Stimulated activated naive B cell treated with anti-CD40 and anti-IgM and Interleukin-4, amounts not matched to agents 10 μg/mL and 1 μg/mL and 100 μg/mL, for 72 hours (primary cell): ENCODE results near the gene KRT23.

Experiments
- ATAC-seq, 2 donors: fragments of 150-1000 bp; cut with Tn5 transposase; replicated peaks; 2 replicates each; pipeline ENCODE4 v1.10.0; 2021; ENCODE audit warnings: moderate library complexity in 1 of 2
- DNase-seq: peaks from one replicate; pipeline ENCODE4 v3.0.0; 2021
- H3K27ac Mint-ChIP-seq: one replicate; pipeline ENCODE4 v1.8.0; 2022; ENCODE audit warnings: mild to moderate bottlenecking, mixed read lengths
- H3K27me3 Mint-ChIP-seq, 2 donors: one replicate each; pipeline ENCODE4 v1.8.0; 2022; ENCODE audit warnings: mixed read lengths in 2 of 2
- H3K36me3 Mint-ChIP-seq, 2 donors: one replicate each; pipeline ENCODE4 v1.8.0; 2022; ENCODE audit warnings: mixed read lengths in 2 of 2, mild to moderate bottlenecking in 1 of 2
- H3K4me1 Mint-ChIP-seq, 2 donors: one replicate each; pipeline ENCODE4 v1.8.0; 2022; ENCODE audit warnings: mixed read lengths in 2 of 2, mild to moderate bottlenecking in 1 of 2
- H3K4me3 Mint-ChIP-seq, 2 donors: one replicate each; pipeline ENCODE4 v1.8.0; 2022; ENCODE audit warnings: mild to moderate bottlenecking in 2 of 2, mixed read lengths in 2 of 2, moderate library complexity in 1 of 2
- H3K9me3 Mint-ChIP-seq, 2 donors: one replicate each; pipeline ENCODE4 v1.8.0; 2022; ENCODE audit warnings: mixed read lengths in 2 of 2, mild to moderate bottlenecking in 1 of 2

Gene KRT23, protein sequence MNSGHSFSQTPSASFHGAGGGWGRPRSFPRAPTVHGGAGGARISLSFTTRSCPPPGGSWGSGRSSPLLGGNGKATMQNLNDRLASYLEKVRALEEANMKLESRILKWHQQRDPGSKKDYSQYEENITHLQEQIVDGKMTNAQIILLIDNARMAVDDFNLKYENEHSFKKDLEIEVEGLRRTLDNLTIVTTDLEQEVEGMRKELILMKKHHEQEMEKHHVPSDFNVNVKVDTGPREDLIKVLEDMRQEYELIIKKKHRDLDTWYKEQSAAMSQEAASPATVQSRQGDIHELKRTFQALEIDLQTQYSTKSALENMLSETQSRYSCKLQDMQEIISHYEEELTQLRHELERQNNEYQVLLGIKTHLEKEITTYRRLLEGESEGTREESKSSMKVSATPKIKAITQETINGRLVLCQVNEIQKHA

DNA sequence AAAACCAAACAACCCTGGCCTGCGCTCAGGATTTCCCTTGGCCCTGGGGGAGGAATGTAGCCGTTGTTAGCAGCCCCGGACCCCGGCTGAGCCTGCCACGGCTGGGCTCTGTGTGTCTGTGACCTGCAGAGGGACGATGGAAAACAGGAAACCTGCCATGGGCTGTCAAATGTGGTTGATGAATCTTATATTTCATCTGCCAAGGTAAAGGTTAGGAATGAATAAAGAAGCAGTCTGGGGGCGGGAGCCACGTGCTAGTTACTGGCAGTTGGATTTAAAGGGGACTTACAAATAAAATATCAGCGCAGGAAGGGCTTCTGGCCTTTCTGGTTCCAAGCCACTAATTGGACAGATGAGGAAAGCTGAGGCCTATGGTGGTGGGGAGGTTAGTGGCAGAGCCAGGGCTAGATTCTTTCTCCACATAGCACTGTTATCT, at the start of gene KRT23:
Gene KRT23, minus strand, starts transcription at position 263 of the 436 bp plus-strand sequence. CDS start 1,043 bp downstream, outside the sequence.
- Mint-ChIP-seq H3K36me3 (no peaks in the 10 kb centered on the region), H3K4me3 (no peak within 1 kb of the TSS), H3K4me1 (peaks cover 0 to 4% of the 10 kb centered on the region in 2 donors), H3K9me3 (no peaks in the 10 kb centered on the region), H3K27ac (no peak within 1 kb of the TSS), H3K27me3 (peaks cover 14 to 49% of the 10 kb centered on the region in 2 donors)
- no peak for ATAC-seq
- no peak for DNase-seq

- Mint-ChIP-seq H3K4me3 (no peak overlapping the region), H3K4me1 (peaks cover 3 to 7% of the 10 kb centered on the region in 2 donors)
- ATAC-seq, result no peak
Measured at GRCh38 chr17:40986920-40987319, 49.5 kb upstream of the KRT23 start.

GRCh38 chr17:40984226-40984625, 46.8 kb upstream of the KRT23 start, which contains the start of gene KRT40:
KRT40 (minus strand) TSS chr17:40984326; CDS start chr17:40984273, 53 bp downstream.
- DNase-seq (no peak), ATAC-seq (no peak)
- no peak within 1 kb of the TSS for H3K27ac Mint-ChIP-seq
- no peaks in the 10 kb centered on the region for H3K36me3 Mint-ChIP-seq
- peaks cover 15 to 16% of the 10 kb centered on the region in 2 donors for H3K27me3 Mint-ChIP-seq
- peaks cover 3 to 7% of the 10 kb centered on the region in 2 donors for H3K4me1 Mint-ChIP-seq
- H3K9me3 Mint-ChIP-seq, result no peaks in the 10 kb centered on the region
- H3K4me3 Mint-ChIP-seq, result no peak within 1 kb of the TSS

More at GRCh38 chr17:40986920-40987319, 49.5 kb upstream of the KRT23 start:
- peaks cover 14 to 20% of the 10 kb centered on the region in 2 donors for H3K27me3 Mint-ChIP-seq
- no peaks in the 10 kb centered on the region for H3K9me3 Mint-ChIP-seq
- H3K36me3 Mint-ChIP-seq, result no peaks in the 10 kb centered on the region
- DNase-seq, result no peak
- no peak overlapping the region for H3K27ac Mint-ChIP-seq

GRCh38 chr17:40981115-40981514, 43.7 kb upstream of the KRT23 start:
- H3K36me3 Mint-ChIP-seq, result no peaks in the 10 kb centered on the region
- no peaks in the 10 kb centered on the region for H3K4me1 Mint-ChIP-seq
- H3K9me3 Mint-ChIP-seq, result no peaks in the 10 kb centered on the region
- peaks cover 20 to 23% of the 10 kb centered on the region in 2 donors for H3K27me3 Mint-ChIP-seq
- H3K4me3 Mint-ChIP-seq, result no peak overlapping the region
- ATAC-seq, result no peak
- DNase-seq, result no peak
- no peak overlapping the region for H3K27ac Mint-ChIP-seq

GRCh38 chr17:40980596-40980995, 43.1 kb upstream of the KRT23 start:
- no peak overlapping the region for H3K27ac Mint-ChIP-seq
- ATAC-seq (no peak), DNase-seq (no peak)
- no peaks in the 10 kb centered on the region for H3K36me3 Mint-ChIP-seq
- H3K9me3 Mint-ChIP-seq, result no peaks in the 10 kb centered on the region
- no peaks in the 10 kb centered on the region for H3K4me1 Mint-ChIP-seq
- H3K4me3 Mint-ChIP-seq, result no peak overlapping the region
- H3K27me3 Mint-ChIP-seq, result peaks cover 20 to 25% of the 10 kb centered on the region in 2 donors

- no peak overlapping the region for H3K27ac Mint-ChIP-seq
- H3K36me3 Mint-ChIP-seq, result no peaks in the 10 kb centered on the region
- no peak overlapping the region for H3K4me3 Mint-ChIP-seq
- ATAC-seq (no peak), DNase-seq (no peak)
- no peaks in the 10 kb centered on the region for H3K9me3 Mint-ChIP-seq
- no peaks in the 10 kb centered on the region for H3K4me1 Mint-ChIP-seq
- H3K27me3 Mint-ChIP-seq, result peaks cover 23 to 29% of the 10 kb centered on the region in 2 donors
Measured at GRCh38 chr17:40980117-40980516, 42.7 kb upstream of the KRT23 start.

DNA sequence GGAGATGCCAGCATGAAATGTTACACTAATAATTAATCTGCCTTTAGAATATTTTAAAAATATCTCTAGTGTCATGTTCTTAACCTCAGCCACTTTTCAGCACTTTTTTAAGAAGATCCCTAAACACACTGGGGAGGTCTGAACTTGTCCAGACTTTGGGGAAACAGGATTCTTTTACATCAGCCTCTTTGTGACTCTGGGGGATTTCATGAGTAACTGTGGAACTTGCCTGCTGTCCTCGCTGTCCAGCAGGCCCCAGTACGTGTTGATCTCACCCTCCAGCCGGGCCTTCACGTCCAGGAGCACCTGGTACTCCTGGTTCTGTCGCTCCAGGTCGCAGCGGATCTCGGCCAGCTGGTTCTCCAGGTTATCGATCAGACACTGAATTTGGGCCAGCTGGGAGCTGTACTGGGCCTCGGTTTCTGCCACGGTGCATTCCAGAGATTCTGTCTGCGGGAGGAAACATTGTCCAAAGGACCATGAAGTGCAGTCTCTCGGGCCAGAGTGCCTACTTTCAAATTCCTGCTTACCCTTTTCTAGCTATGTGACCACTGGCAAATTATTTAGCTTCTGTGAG, 41.2 kb upstream of the KRT23 start:
- no peak overlapping the region for H3K4me3 Mint-ChIP-seq
- peaks cover 20 to 38% of the 10 kb centered on the region in 2 donors for H3K27me3 Mint-ChIP-seq
- no peaks in the 10 kb centered on the region for H3K4me1 Mint-ChIP-seq
- no peak overlapping the region for H3K27ac Mint-ChIP-seq
- no peaks in the 10 kb centered on the region for H3K9me3 Mint-ChIP-seq
- no peaks in the 10 kb centered on the region for H3K36me3 Mint-ChIP-seq
- ATAC-seq (no peak), DNase-seq (no peak)

DNA sequence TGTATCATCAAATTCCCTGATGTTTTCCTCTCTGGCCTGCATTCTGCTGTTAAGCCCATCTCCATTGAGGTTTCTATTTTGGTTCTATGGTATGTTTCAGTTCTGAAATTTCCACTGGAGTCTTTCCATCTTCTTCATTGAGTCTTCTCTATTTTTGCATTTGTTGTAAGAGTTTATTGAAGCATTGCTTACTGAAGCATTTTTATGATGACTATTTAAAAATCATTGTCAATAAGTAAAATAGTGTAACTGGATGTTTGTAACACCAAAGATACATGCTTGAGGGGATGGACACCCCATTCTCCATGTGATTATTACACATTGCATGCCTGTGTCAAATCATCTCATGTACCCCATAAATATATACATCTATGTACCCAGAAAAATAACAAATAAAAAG, 38.1 kb upstream of the KRT23 start:
- no peaks in the 10 kb centered on the region for H3K4me1 Mint-ChIP-seq
- ATAC-seq, result no peak
- no peak overlapping the region for H3K4me3 Mint-ChIP-seq
- DNase-seq, result no peak
- H3K36me3 Mint-ChIP-seq, result no peaks in the 10 kb centered on the region
- H3K27me3 Mint-ChIP-seq, result peaks cover 13 to 40% of the 10 kb centered on the region in 2 donors
- no peak overlapping the region for H3K27ac Mint-ChIP-seq
- no peaks in the 10 kb centered on the region for H3K9me3 Mint-ChIP-seq

DNA sequence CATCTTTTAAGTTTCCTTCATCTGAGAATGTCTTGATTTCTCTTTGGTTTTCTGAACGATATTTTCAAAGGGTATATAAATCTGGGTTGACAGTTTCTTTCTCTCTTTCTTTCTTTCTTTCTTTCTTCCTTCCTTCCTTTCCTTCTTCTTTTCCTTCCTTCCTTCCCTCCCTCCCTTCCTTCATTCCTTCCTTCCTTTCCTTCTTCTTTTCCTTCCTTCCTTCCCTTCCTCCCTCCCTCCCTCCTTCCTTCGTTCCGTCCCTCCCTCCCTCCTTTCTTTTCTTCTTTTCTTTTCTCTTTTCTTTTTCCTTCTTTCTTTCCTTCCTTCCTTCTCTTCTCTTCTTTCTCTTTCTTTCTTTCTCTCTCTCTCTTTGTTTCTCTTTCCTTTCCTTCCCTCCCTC, 36.9 kb upstream of the KRT23 start:
- Mint-ChIP-seq H3K9me3 (no peaks in the 10 kb centered on the region), H3K4me1 (no peaks in the 10 kb centered on the region), H3K27ac (no peak overlapping the region), H3K36me3 (no peaks in the 10 kb centered on the region), H3K4me3 (no peak overlapping the region), H3K27me3 (peaks cover 9 to 46% of the 10 kb centered on the region in 2 donors)
- ATAC-seq (no peak), DNase-seq (no peak)

DNA sequence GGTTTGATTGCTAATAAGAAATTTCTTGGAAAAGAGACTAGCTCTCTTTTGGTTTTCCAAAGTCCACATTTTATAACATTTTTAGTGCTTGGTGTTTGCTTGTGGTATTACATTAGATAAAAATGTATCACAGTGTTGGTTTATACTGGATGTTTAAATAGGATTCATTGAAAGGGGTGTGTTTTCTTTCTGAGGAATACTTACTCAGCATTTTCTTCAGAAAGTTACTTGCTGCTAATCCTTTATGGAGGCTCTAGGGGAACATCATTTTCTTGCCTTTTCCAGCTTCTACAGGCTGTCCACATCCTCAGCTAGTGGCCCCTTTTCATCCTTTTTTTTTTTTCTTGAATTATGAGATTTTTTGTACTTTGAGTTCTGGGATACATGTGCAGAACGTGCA, 30.1 kb upstream of the KRT23 start:
- H3K36me3 Mint-ChIP-seq, result no peaks in the 10 kb centered on the region
- DNase-seq (no peak), ATAC-seq (no peak)
- no peak overlapping the region for H3K27ac Mint-ChIP-seq
- no peak overlapping the region for H3K4me3 Mint-ChIP-seq
- peaks cover 2 to 3% of the 10 kb centered on the region in 2 donors for H3K9me3 Mint-ChIP-seq
- peaks cover 0 to 3% of the 10 kb centered on the region in 2 donors for H3K4me1 Mint-ChIP-seq
- peaks cover 4 to 35% of the 10 kb centered on the region in 2 donors for H3K27me3 Mint-ChIP-seq

DNA sequence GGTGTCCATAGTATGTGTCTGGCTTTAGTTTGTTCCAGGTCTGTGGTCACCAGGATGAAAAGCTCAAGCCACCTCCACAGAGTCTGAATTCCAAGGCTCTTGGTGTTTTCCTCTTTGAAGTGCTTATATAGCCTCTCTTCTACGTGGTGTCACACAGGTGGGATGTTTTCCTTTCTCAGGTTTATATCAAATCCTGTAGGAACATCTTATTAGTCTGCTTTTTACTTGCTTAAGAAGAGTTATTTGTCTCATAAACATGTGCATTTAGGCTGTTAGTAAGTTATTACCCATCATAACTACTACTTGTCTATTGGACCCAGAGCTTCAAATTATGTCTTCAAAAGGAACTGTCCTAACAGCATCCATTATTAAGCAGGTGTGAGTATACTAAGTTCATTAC, 29.4 kb upstream of the KRT23 start, which contains the start of gene KRT39:
Gene KRT39, minus strand, starts transcription at position 101 of the 400 bp plus-strand sequence. Its CDS starts 92 bp downstream, at position 9.
- no peak within 1 kb of the TSS for H3K4me3 Mint-ChIP-seq
- ATAC-seq (no peak), DNase-seq (no peak)
- no peaks in the 10 kb centered on the region for H3K36me3 Mint-ChIP-seq
- no peak within 1 kb of the TSS for H3K27ac Mint-ChIP-seq
- H3K9me3 Mint-ChIP-seq, result peaks cover 2 to 3% of the 10 kb centered on the region in 2 donors
- peaks cover 4 to 32% of the 10 kb centered on the region in 2 donors for H3K27me3 Mint-ChIP-seq
- peaks cover 0 to 3% of the 10 kb centered on the region in 2 donors for H3K4me1 Mint-ChIP-seq

DNA sequence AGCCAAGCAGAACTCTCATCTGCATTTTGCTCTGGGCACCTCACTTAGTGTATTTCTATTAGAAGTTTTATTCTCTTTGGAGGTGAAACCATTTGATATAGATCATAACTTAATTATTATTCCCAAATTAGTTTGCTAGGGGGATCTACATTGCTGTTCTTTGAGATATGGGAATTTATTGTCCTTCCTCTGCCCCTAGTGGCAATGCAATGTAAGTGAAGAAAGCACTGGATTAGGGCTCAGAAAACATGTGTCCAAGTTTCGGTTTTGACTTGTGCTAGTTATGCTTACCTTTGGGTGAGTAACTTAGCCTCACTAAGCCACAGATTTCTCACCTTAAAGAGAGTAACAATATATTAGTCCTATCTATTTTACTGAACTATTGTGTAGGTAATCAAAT, 26.4 kb upstream of the KRT23 start:
- Mint-ChIP-seq H3K27ac (no peak overlapping the region), H3K27me3 (peaks cover 4 to 33% of the 10 kb centered on the region in 2 donors), H3K36me3 (no peaks in the 10 kb centered on the region), H3K4me1 (peaks cover 0 to 3% of the 10 kb centered on the region in 2 donors), H3K9me3 (peaks cover 2 to 3% of the 10 kb centered on the region in 2 donors), H3K4me3 (no peak overlapping the region)
- ATAC-seq (no peak), DNase-seq (no peak)

DNA sequence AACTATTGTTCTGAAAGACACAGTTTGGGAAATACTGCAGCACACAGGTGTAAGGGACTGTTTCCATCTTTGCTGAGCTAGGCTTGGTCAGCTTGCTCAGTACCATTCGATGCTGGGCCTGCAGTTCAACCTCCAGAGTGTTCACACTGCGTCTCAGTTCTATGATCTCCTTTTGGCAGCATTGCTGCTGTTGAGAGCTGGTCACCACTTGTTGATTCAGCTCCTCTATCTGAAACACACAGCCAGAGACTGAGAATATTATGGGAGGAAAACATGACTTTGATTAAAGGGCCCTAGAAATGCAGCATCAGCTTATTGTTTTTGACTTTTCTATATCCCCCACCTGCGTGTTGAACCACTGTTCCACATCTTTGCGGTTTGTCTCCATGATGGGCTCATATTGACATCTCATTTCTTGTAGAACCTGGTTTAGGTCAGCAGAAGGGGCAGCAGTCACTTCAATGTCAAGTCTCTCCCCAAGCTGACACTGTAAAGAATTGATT, 24.7 kb upstream of the KRT23 start:
- DNase-seq (no peak), ATAC-seq (no peak)
- H3K27ac Mint-ChIP-seq, result no peak overlapping the region
- peaks cover 2 to 3% of the 10 kb centered on the region in 2 donors for H3K9me3 Mint-ChIP-seq
- H3K4me1 Mint-ChIP-seq, result peaks cover 0 to 3% of the 10 kb centered on the region in 2 donors
- peaks cover 4 to 27% of the 10 kb centered on the region in 2 donors for H3K27me3 Mint-ChIP-seq
- no peak overlapping the region for H3K4me3 Mint-ChIP-seq
- H3K36me3 Mint-ChIP-seq, result no peaks in the 10 kb centered on the region

DNA sequence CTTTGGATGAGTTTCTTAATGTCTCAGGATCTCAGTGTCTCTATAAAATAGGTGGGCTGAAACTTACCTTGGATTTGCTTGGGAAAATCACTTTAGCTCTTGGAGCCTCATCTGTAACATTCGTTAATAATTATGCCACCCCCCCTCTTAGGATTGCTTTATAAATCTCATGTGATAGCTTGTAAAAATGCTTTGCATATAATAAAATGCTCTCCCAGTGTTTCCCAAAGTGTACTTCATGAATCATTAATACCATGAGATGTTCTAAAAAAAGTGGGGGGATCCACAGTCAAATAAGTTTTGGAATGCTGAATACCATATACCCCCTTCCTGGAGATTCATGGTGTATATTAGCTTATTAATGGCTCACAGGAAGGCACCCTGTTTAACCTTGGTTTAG, 24.1 kb upstream of the KRT23 start:
- no peak overlapping the region for H3K27ac Mint-ChIP-seq
- H3K4me3 Mint-ChIP-seq, result no peak overlapping the region
- H3K4me1 Mint-ChIP-seq, result peaks cover 0 to 3% of the 10 kb centered on the region in 2 donors
- no peaks in the 10 kb centered on the region for H3K36me3 Mint-ChIP-seq
- ATAC-seq, result no peak
- peaks cover 7 to 29% of the 10 kb centered on the region in 2 donors for H3K27me3 Mint-ChIP-seq
- no peak for DNase-seq
- H3K9me3 Mint-ChIP-seq, result peaks cover 2 to 3% of the 10 kb centered on the region in 2 donors
